ENCODE data around the gene ZNF184.

- TF ChIP-seq CTCF (conservative IDR thresholded peaks at IDR 0.05; ENCODE audit: low read length) (no peak), EZH2phosphoT487 (IDR thresholded peaks at IDR 0.05; ENCODE audit: borderline replicate concordance) (no peak)
Measured at GRCh38 chr6:27468334-27468733, 4.6 kb downstream of the ZNF184 start.
